ENCODE measurements around the gene GINM1. TPM values are rescaled to one million over a fixed set of nuclear protein-coding genes. Genes with fewer than 3 reads are reported as not detected.

GINM1 gene
- total RNA-seq, 1 donor from 2014 or later = 29.2 TPM

GRCh38 chr6:149567945-149568585, 1.9 kb downstream of the GINM1 start:
- TF ChIP-seq CTCF (conservative IDR thresholded peaks at IDR 0.05) = no peak
- no peaks in the 10 kb centered on the region for H3K36me3 Mint-ChIP-seq
- peak overlapping the region; percentile 11 for H3K27ac Mint-ChIP-seq
- H3K27me3 Mint-ChIP-seq = no peaks in the 10 kb centered on the region
- DNase-seq (ENCODE audit: extremely low spot score, unreplicated experiment) = no peak
- peak overlapping the region; percentile 94 for H3K4me3 Mint-ChIP-seq
- H3K4me1 Mint-ChIP-seq (ENCODE audit: unreplicated experiment) = no peaks in the 10 kb centered on the region
- no peaks in the 10 kb centered on the region for H3K9me3 Mint-ChIP-seq

GRCh38 chr6:149580880-149581279, 14.7 kb downstream of the GINM1 start:
- H3K9me3 Mint-ChIP-seq = no peaks in the 10 kb centered on the region
- H3K27me3 Mint-ChIP-seq = no peaks in the 10 kb centered on the region
- TF ChIP-seq CTCF (conservative IDR thresholded peaks at IDR 0.05) = no peak
- peaks cover 21% of the 10 kb centered on the region for H3K36me3 Mint-ChIP-seq
- no peak for DNase-seq (ENCODE audit: extremely low spot score, unreplicated experiment)
- H3K27ac Mint-ChIP-seq = no peak overlapping the region
- no peak overlapping the region for H3K4me3 Mint-ChIP-seq
- no peaks in the 10 kb centered on the region for H3K4me1 Mint-ChIP-seq (ENCODE audit: unreplicated experiment)

GRCh38 chr6:149581349-149581748, 15.2 kb downstream of the GINM1 start:
- no peak overlapping the region for H3K27ac Mint-ChIP-seq
- no peak for DNase-seq (ENCODE audit: extremely low spot score, unreplicated experiment)
- no peak for TF ChIP-seq CTCF (conservative IDR thresholded peaks at IDR 0.05)
- peaks cover 25% of the 10 kb centered on the region for H3K36me3 Mint-ChIP-seq
- no peak overlapping the region for H3K4me3 Mint-ChIP-seq
- H3K27me3 Mint-ChIP-seq = no peaks in the 10 kb centered on the region
- H3K4me1 Mint-ChIP-seq (ENCODE audit: unreplicated experiment) = no peaks in the 10 kb centered on the region
- H3K9me3 Mint-ChIP-seq = no peaks in the 10 kb centered on the region

GRCh38 chr6:149586149-149586548, 20.0 kb downstream of the GINM1 start:
- H3K36me3 Mint-ChIP-seq = peaks cover 28% of the 10 kb centered on the region
- H3K4me1 Mint-ChIP-seq (ENCODE audit: unreplicated experiment) = no peaks in the 10 kb centered on the region
- no peaks in the 10 kb centered on the region for H3K27me3 Mint-ChIP-seq
- H3K27ac Mint-ChIP-seq = no peak overlapping the region
- DNase-seq (ENCODE audit: extremely low spot score, unreplicated experiment) = no peak
- no peak overlapping the region for H3K4me3 Mint-ChIP-seq
- TF ChIP-seq CTCF (conservative IDR thresholded peaks at IDR 0.05) = no peak
- H3K9me3 Mint-ChIP-seq = no peaks in the 10 kb centered on the region

GRCh38 chr6:149592983-149593382, 26.8 kb downstream of the GINM1 start:
- no peaks in the 10 kb centered on the region for H3K9me3 Mint-ChIP-seq
- no peaks in the 10 kb centered on the region for H3K27me3 Mint-ChIP-seq
- H3K36me3 Mint-ChIP-seq = peaks cover 20% of the 10 kb centered on the region
- no peak for TF ChIP-seq CTCF (conservative IDR thresholded peaks at IDR 0.05)
- no peak for DNase-seq (ENCODE audit: extremely low spot score, unreplicated experiment)
- H3K4me3 Mint-ChIP-seq = no peak overlapping the region
- no peaks in the 10 kb centered on the region for H3K4me1 Mint-ChIP-seq (ENCODE audit: unreplicated experiment)
- H3K27ac Mint-ChIP-seq = no peak overlapping the region

- Mint-ChIP-seq H3K4me1 (ENCODE audit: unreplicated experiment) (no peaks in the 10 kb centered on the region), H3K9me3 (no peaks in the 10 kb centered on the region), H3K36me3 (peaks cover 17% of the 10 kb centered on the region), H3K27ac (no peak overlapping the region), H3K27me3 (no peaks in the 10 kb centered on the region), H3K4me3 (no peak overlapping the region)
- no peak for DNase-seq (ENCODE audit: extremely low spot score, unreplicated experiment)
- no peak for TF ChIP-seq CTCF (conservative IDR thresholded peaks at IDR 0.05)
These were observed 27.2 kb downstream of the GINM1 start for GRCh38 chr6:149593408-149593807.

All from type B pancreatic cell (in vitro differentiated cells).